ENCODE measurements around the gene ASCL4. TPM values are rescaled to one million over a fixed set of nuclear protein-coding genes. Genes with fewer than 3 reads are reported as not detected.
A peak's percentile ranks its signal among the peaks of the same experiment; 100 is the strongest.
"Not testable (repeated sequence)": the region's sequence is repeated elsewhere in the genome, so short reads cannot be mapped to it uniquely, and the experiment has no call there.

The ASCL4 gene, protein sequence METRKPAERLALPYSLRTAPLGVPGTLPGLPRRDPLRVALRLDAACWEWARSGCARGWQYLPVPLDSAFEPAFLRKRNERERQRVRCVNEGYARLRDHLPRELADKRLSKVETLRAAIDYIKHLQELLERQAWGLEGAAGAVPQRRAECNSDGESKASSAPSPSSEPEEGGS
- not detected in 2 replicates for total RNA-seq

DNA sequence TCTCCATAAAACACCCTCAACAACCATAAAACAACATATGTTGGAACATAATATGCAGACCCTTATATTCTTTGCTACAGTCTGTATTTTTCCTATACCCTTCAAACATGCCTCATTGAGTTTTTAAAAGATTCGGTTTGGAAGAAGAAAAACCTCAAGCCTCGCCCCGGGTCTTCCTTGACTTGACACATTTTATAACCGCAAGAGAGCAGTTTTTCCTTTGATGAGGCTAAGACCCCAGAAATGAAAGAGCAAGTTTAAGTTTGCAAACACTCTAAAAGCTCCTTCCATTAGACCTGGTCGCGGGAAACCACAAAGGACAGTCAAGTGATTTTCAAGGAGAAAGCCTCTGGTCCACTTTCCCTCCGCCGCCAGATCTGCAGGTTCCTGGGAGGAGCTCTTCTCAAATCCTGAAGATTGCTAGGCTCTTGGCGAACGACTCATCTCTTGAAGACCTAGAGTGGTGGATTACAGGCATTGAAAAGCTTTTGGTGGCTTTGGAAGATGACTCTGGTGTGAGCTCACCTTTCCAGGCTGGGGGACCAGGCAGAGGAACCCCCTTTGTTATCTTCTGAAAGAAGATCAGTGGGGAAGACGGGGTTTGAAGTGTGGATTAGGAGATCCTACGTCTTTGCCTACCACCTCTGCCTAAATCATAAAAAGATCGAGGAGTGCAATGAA is at the start of gene ASCL4:
TSS of gene ASCL4 (plus strand) at position 356 of the 681 bp plus-strand sequence. CDS start 515 bp downstream, outside the sequence.
- DNase-seq (ENCODE audit: low read depth) = no peak
- H3K4me3 ChIP-seq (ENCODE audit: low read depth, low read length) = no peak within 1 kb of the TSS
- TF ChIP-seq, protein P1, sequence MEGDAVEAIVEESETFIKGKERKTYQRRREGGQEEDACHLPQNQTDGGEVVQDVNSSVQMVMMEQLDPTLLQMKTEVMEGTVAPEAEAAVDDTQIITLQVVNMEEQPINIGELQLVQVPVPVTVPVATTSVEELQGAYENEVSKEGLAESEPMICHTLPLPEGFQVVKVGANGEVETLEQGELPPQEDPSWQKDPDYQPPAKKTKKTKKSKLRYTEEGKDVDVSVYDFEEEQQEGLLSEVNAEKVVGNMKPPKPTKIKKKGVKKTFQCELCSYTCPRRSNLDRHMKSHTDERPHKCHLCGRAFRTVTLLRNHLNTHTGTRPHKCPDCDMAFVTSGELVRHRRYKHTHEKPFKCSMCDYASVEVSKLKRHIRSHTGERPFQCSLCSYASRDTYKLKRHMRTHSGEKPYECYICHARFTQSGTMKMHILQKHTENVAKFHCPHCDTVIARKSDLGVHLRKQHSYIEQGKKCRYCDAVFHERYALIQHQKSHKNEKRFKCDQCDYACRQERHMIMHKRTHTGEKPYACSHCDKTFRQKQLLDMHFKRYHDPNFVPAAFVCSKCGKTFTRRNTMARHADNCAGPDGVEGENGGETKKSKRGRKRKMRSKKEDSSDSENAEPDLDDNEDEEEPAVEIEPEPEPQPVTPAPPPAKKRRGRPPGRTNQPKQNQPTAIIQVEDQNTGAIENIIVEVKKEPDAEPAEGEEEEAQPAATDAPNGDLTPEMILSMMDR (conservative IDR thresholded peaks at IDR 0.05; ENCODE audit: low read depth, low read length) = no peak

GRCh38 chr12:107727327-107727726 is 47.2 kb upstream of the ASCL4 start:
- not testable (repeated sequence) for DNase-seq (ENCODE audit: low read depth); H3K4me3 ChIP-seq (ENCODE audit: low read depth, low read length)

- not testable (repeated sequence) for H3K4me3 ChIP-seq (ENCODE audit: low read depth, low read length); DNase-seq (ENCODE audit: low read depth)
These were observed 46.8 kb upstream of the ASCL4 start for GRCh38 chr12:107727742-107728141.

GRCh38 chr12:107730618-107731341 is 43.7 kb upstream of the ASCL4 start:
- TF ChIP-seq, protein P1 (conservative IDR thresholded peaks at IDR 0.05; ENCODE audit: low read depth, low read length) = no peak
- H3K4me3 ChIP-seq (ENCODE audit: low read depth, low read length) = no peak overlapping the region
- DNase-seq (ENCODE audit: low read depth) = no peak

DNA sequence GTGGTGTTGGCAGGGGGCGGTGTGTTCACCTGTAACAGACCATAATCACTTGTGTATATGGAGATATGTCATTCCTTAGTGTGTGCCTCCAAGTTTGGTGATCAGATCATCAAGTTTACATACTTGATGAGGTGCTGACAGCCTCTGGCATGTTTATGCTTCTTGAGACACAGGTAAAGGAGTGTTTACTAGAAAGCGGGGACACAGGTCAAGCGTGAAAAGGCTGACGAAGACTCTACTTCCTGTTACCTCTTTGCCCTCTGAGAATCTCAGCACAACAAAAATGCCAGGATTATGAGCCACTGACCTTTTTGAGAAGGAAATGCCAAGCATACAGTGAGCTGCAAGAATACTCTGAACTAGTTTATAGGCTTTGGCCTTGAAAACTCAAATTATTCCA is 43.1 kb upstream of the ASCL4 start:
- TF ChIP-seq, protein P1 (conservative IDR thresholded peaks at IDR 0.05; ENCODE audit: low read depth, low read length) = no peak
- no peak overlapping the region for H3K4me3 ChIP-seq (ENCODE audit: low read depth, low read length)
- DNase-seq (ENCODE audit: low read depth) = peak; percentile 29

DNA sequence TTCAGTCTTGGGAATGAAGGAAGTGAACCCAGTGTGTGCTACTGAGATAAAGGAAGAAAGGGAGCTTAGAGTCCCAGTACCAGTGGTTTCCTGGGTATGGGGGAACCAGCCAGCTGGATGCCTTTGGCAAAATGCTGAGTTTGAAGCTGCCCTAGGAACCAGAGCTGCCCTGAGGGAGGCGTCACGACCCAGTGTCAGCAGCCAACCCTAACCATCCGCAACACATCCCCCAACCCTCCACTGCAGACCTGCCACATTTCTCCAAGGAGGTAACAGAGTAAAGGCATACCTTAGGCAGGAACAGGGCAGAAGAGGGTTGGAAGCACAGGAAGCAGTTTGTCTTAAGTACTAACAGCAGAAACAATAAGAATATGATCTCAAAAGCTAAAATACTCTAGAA is 42.1 kb upstream of the ASCL4 start:
- H3K4me3 ChIP-seq (ENCODE audit: low read depth, low read length) = no peak overlapping the region

GRCh38 chr12:107734139-107734538 is 40.4 kb upstream of the ASCL4 start:
- no peak for DNase-seq (ENCODE audit: low read depth)
- H3K4me3 ChIP-seq (ENCODE audit: low read depth, low read length) = no peak overlapping the region
- TF ChIP-seq, protein P1 (conservative IDR thresholded peaks at IDR 0.05; ENCODE audit: low read depth, low read length) = no peak

More for the DNA sequence above, 42.1 kb upstream of the ASCL4 start:
- TF ChIP-seq, protein P1 (conservative IDR thresholded peaks at IDR 0.05; ENCODE audit: low read depth, low read length) = no peak
- no peak for DNase-seq (ENCODE audit: low read depth)
